Measurements from ENCODE around the gene MRPL21.

DNA sequence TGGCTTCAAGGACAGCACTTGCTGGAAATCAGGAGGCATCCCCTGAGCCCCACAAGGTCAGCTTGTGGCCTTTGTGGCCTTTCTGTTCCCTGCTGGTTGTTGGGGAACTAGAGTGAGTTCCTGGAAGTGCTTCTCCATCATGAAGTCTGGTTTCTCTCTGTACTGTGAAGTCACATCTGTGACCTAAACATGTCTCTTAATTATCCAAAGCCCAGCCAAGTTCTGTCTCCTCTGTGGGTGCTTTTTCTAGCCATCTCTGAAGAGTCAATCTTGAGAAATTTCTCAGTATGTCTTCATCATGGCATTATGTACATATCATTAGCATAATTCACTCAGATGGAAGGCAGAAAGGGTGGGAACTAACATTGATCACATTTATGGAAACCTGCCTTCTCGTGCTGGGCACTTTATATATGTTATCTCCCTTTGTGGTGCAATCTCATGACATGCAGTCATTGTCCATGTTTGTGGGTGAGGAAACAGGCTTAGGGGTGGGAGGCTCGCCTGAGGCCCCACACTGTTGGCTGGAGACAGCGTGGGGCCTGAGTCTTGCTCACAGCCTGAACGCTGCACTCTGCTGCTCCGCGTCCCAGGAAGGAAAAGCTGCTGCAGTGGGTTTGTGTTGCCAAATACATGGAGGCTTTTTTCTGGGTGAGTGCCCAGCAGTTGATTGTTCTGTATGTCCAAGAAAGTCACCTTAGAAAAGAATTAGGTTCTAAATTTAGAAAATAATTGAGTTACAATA, 24.7 kb upstream of the MRPL21 start:
- TF ChIP-seq CTCF (conservative IDR thresholded peaks at IDR 0.05 in 1 of 2, IDR thresholded peaks at IDR 0.05 in 1 of 2; ENCODE audit: extremely low read depth in 1 of 2, insufficient read depth in 1 of 2, low read depth in 1 of 2, low read length in 2 of 2) (no peak), EZH2 (IDR thresholded peaks at IDR 0.05; ENCODE audit: borderline replicate concordance, low read length) (no peak)

All from mammary epithelial cell (primary cell).